PC-3 (cell line): ENCODE results near the gene DNAJC28. TPM values are rescaled to one million over a fixed set of nuclear protein-coding genes. Genes with fewer than 3 reads are reported as not detected.
A peak's percentile ranks its signal among the peaks of the same experiment; 100 is the strongest.
"Not testable (repeated sequence)": the region's sequence is repeated elsewhere in the genome, so short reads cannot be mapped to it uniquely, and the experiment has no call there.

Source experiments
- ATAC-seq: fragments of 200-7000 bp; cut with Tn5 transposase; 2 replicates; pipeline ENCODE4 v1.9.1; 2020; ENCODE audit warnings: mild to moderate bottlenecking, moderate library complexity
- BruUV-seq: library from RNA; stranded (reverse); fragments of 400-500 nt; replicated peaks from 2 replicates; lab custom pipeline; 2021; lab: Mats Ljungman, UMichigan
- CTCF ChIA-PET: fragments of 300-600 bp; sonication (Branson Sonifier 250); formaldehyde crosslinking; loops from one replicate; lab custom pipeline; 2022; ENCODE audit warnings: antibody characterized with exemption; lab: Charles Lee
- POLR2A ChIA-PET: fragments of 300-600 bp; sonication (Branson Sonifier 250); formaldehyde crosslinking; loops from one replicate; lab custom pipeline; 2022; ENCODE audit warnings: antibody characterized with exemption; ENCODE audit not compliant: unreplicated experiment; lab: Charles Lee
- DNase-seq: peaks from one replicate; pipeline ENCODE4 v3.0.0-alpha.2; 2015
- H2AFZ ChIP-seq: fragments of 300-600 bp; sonication (generic); 2 replicates; pipeline ENCODE4 v1.6.0; 2016; ENCODE audit warnings: antibody characterized with exemption, low read length
- H3F3A ChIP-seq: fragments of 300-600 bp; sonication (generic); one replicate; pipeline ENCODE4 v1.6.0; 2017; ENCODE audit warnings: antibody characterized with exemption, low read length, control low read depth, mild to moderate bottlenecking; ENCODE audit not compliant: unreplicated experiment
- H3K27ac ChIP-seq: fragments of 300-600 bp; sonication (generic); 2 replicates; pipeline ENCODE4 v1.5.1; 2016; ENCODE audit warnings: mild to moderate bottlenecking, low read length
- H3K27me3 ChIP-seq: fragments of 300-600 bp; sonication (generic); 2 replicates; pipeline ENCODE4 v1.6.1; 2016; ENCODE audit warnings: low read length, mixed read lengths
- H3K36me3 ChIP-seq: fragments of 300-600 bp; sonication (generic); 2 replicates; pipeline ENCODE4 v1.6.1; 2016; ENCODE audit warnings: low read depth, mixed run types, low read length, mixed read lengths
- H3K4me1 ChIP-seq: fragments of 300-600 bp; sonication (generic); 2 replicates; pipeline ENCODE4 v1.5.1; 2016; ENCODE audit warnings: low read length; ENCODE audit not compliant: insufficient read depth
- H3K4me2 ChIP-seq: fragments of 300-600 bp; sonication (generic); 2 replicates; pipeline ENCODE4 v1.6.0; 2016; ENCODE audit warnings: low read length
- H3K4me3 ChIP-seq: fragments of 300-600 bp; sonication (generic); 2 replicates; pipeline ENCODE4 v1.5.1; 2016; ENCODE audit warnings: mild to moderate bottlenecking, low read length, mixed read lengths
- H3K79me2 ChIP-seq: fragments of 300-600 bp; sonication (generic); 2 replicates; pipeline ENCODE4 v1.6.1; 2017; ENCODE audit warnings: low read length, mixed read lengths
- H3K9ac ChIP-seq: fragments of 300-600 bp; sonication (generic); 2 replicates; pipeline ENCODE4 v1.6.0; 2016; ENCODE audit warnings: mild to moderate bottlenecking, low read length
- H3K9me2 ChIP-seq: fragments of 300-600 bp; sonication (generic); replicated peaks from 2 replicates; pipeline ENCODE4 v1.6.1; 2016; ENCODE audit warnings: mixed run types, low read length, mixed read lengths
- H3K9me3 ChIP-seq: fragments of 300-600 bp; sonication (generic); 2 replicates; pipeline ENCODE4 v1.6.1; 2016; ENCODE audit warnings: low read length, mixed read lengths
- H4K20me1 ChIP-seq: fragments of 300-600 bp; sonication (generic); 2 replicates; pipeline ENCODE4 v1.6.1; 2016; ENCODE audit warnings: low read length, mixed read lengths
- CTCF ChIP-seq: fragments of 300-600 bp; sonication (generic); conservative IDR thresholded peaks from 2 replicates; pipeline ENCODE4 v1.5.1; 2017; ENCODE audit warnings: antibody characterized with exemption, low read depth, mild to moderate bottlenecking, low read length
- EZH2 ChIP-seq: fragments of 300-600 bp; sonication (generic); IDR thresholded peaks from one replicate; pipeline ENCODE4 v1.6.1; 2017; ENCODE audit warnings: antibody characterized with exemption, mild to moderate bottlenecking, low read length; ENCODE audit not compliant: unreplicated experiment
- EZH2phosphoT487 ChIP-seq: fragments of 300-600 bp; sonication (generic); IDR thresholded peaks from 2 replicates; pipeline ENCODE4 v1.6.1; 2018; ENCODE audit warnings: mild to moderate bottlenecking, antibody characterized with exemption, low read length, borderline replicate concordance
- intact Hi-C: fragments of 100-400 bp; cut with micrococcal nuclease; formaldehyde crosslinking; loops from 2 replicates; pipeline ENCODE4 v1.9.0; 2023
- total RNA-seq: library from RNA; depleted of rRNA; stranded (reverse); fragments of >200 nt; gene quantifications from 2 replicates; pipeline ENCODE4 v1.2.3, GENCODE V29; 2014

Gene DNAJC28
- total RNA-seq, 1 experiment from 2014 or later, result 0.44 TPM

GRCh38 chr21:33451634-33452071 lies 39.9 kb downstream of the DNAJC28 start:
- Histone ChIP-seq H3K27me3 (no peaks in the 10 kb centered on the region), H3K27ac (peak overlapping the region; percentile 79), H3F3A (peaks cover 5% of the 10 kb centered on the region), H2AFZ (no peak overlapping the region), H3K4me3 (peak overlapping the region; percentile 10; the same call in 1 of the 2 replicates), H3K9me3 (no peaks in the 10 kb centered on the region), H3K9me2 (no peaks in the 10 kb centered on the region), H3K36me3 (0 out of 2 replicates have a peak, but pooled peaks cover 14% of the 10 kb centered on the region), H3K79me2 (no peaks in the 10 kb centered on the region), H3K4me2 (peak overlapping the region; percentile 70), H3K4me1 (peaks cover 26% of the 10 kb centered on the region), H4K20me1 (no peaks in the 10 kb centered on the region), H3K9ac (0 out of 2 replicates have a peak overlapping the region, but pooled peaks have one; percentile 16)
- no TSS peak for BruUV-seq
- CTCF ChIA-PET, result interaction anchor here (0.9 to 1.7 kb wide), 4 partner anchors 28 to 255 kb away, joined by 3 to 9 read pairs (median 7); partner anchors contain the start of gene TMEM50B
- POLR2A ChIA-PET, result interaction anchor here (0.6 to 0.7 kb wide), 2 partner anchors 28 to 1950 kb away, joined by 3 read pairs; partner anchors contain the start of gene TMEM50B
- DNase-seq (peak; percentile 93), ATAC-seq (peak; percentile 96)
- intact Hi-C loops, result loop anchor here (1.0 to 5.0 kb wide), 2 partner anchors 28 to 724 kb away; partner anchors contain the start of genes SYNJ1 and TMEM50B
- TF ChIP-seq CTCF (no peak), EZH2 (no peak), EZH2phosphoT487 (no peak)

- no peak for ATAC-seq
- BruUV-seq, result TSS peak; percentile 43
- intact Hi-C loops, result loop anchor here (5.0 kb wide), 2 partner anchors 507 to 722 kb away; partner anchors contain the start of gene SYNJ1
Measured at GRCh38 chr21:33449616-33450015, 41.9 kb downstream of the DNAJC28 start.

GRCh38 chr21:33446620-33447019 lies 44.9 kb downstream of the DNAJC28 start:
- H3K36me3 ChIP-seq, BruUV-seq, H3K4me3 ChIP-seq, H3K9me2 ChIP-seq, H3K79me2 ChIP-seq, DNase-seq, H3K27ac ChIP-seq, H3K27me3 ChIP-seq, H3K4me2 ChIP-seq, H3K9ac ChIP-seq, H3K9me3 ChIP-seq, ATAC-seq, POLR2A ChIA-PET, H4K20me1 ChIP-seq, H2AFZ ChIP-seq, CTCF ChIA-PET, H3F3A ChIP-seq: not testable (repeated sequence)
- intact Hi-C loops, result loop anchor here (5.0 kb wide), 1 partner anchor 504 kb away; no protein-coding TSS in a partner anchor
- peaks cover 27% of the 10 kb centered on the region for H3K4me1 ChIP-seq

More at GRCh38 chr21:33449616-33450015, 41.9 kb downstream of the DNAJC28 start:
- H3K4me3 ChIP-seq, result no peak overlapping the region
- no peak for DNase-seq
- H3K9me3 ChIP-seq, result no peaks in the 10 kb centered on the region
- no peak for TF ChIP-seq CTCF
- TF ChIP-seq EZH2phosphoT487, result no peak
- TF ChIP-seq EZH2, result no peak
- no peak overlapping the region for H3K4me2 ChIP-seq
- ChIA-PET CTCF (no interaction called here), POLR2A (no interaction called here)
- 0 out of 2 replicates have a peak, but pooled peaks cover 2% of the 10 kb centered on the region for H3K36me3 ChIP-seq
- H3K9ac ChIP-seq, result no peak overlapping the region
- H3K4me1 ChIP-seq, result peaks cover 26% of the 10 kb centered on the region
- no peak overlapping the region for H2AFZ ChIP-seq
- no peak overlapping the region for H3K27ac ChIP-seq
- no peaks in the 10 kb centered on the region for H3K9me2 ChIP-seq
- H3F3A ChIP-seq, result peaks cover 5% of the 10 kb centered on the region
- H3K27me3 ChIP-seq, result no peaks in the 10 kb centered on the region
- no peaks in the 10 kb centered on the region for H4K20me1 ChIP-seq
- no peaks in the 10 kb centered on the region for H3K79me2 ChIP-seq
